Jurkat, Clone E6-1 (cell line): ENCODE data around the gene SLC35A5.

Experiments
- DNase-seq: peaks from one replicate; pipeline ENCODE4 v3.0.0-alpha.2; 2011; ENCODE audit warnings: low read depth, low spot score
- H3K4me3 ChIP-seq: 2 replicates; pipeline ENCODE4 v1.5.1; 2011; ENCODE audit warnings: mild to moderate bottlenecking, low read length, control low read depth, moderate library complexity

The SLC35A5 gene

GRCh38 chr3:112615989-112616731 lies 54.3 kb downstream of the SLC35A5 start:
- DNase-seq = no peak
- no peak overlapping the region for H3K4me3 ChIP-seq

- no peak for DNase-seq
- H3K4me3 ChIP-seq = no peak overlapping the region
These were observed 55.4 kb downstream of the SLC35A5 start for GRCh38 chr3:112617285-112617684.

- DNase-seq = no peak
- no peak overlapping the region for H3K4me3 ChIP-seq
These were observed 57.5 kb downstream of the SLC35A5 start for GRCh38 chr3:112619295-112619694.

- no peak for DNase-seq
- no peak overlapping the region for H3K4me3 ChIP-seq
These were observed 61.4 kb downstream of the SLC35A5 start for GRCh38 chr3:112623213-112623612.

- no peak overlapping the region for H3K4me3 ChIP-seq
- DNase-seq = no peak
These were observed 61.9 kb downstream of the SLC35A5 start for GRCh38 chr3:112623717-112624116.

- no peak overlapping the region for H3K4me3 ChIP-seq
- DNase-seq = no peak
These were observed 65.6 kb downstream of the SLC35A5 start for GRCh38 chr3:112627419-112627818.

GRCh38 chr3:112627919-112628466 lies 66.1 kb downstream of the SLC35A5 start:
- no peak overlapping the region for H3K4me3 ChIP-seq
- DNase-seq = no peak

- H3K4me3 ChIP-seq = no peak overlapping the region
- no peak for DNase-seq
These were observed 67.6 kb downstream of the SLC35A5 start for GRCh38 chr3:112629425-112629824.

GRCh38 chr3:112631257-112631656 lies 69.4 kb downstream of the SLC35A5 start:
- no peak overlapping the region for H3K4me3 ChIP-seq
- no peak for DNase-seq

- no peak for DNase-seq
- no peak overlapping the region for H3K4me3 ChIP-seq
These were observed 70.8 kb downstream of the SLC35A5 start for GRCh38 chr3:112632596-112632995.

- no peak overlapping the region for H3K4me3 ChIP-seq
- DNase-seq = no peak
These were observed 71.3 kb downstream of the SLC35A5 start for GRCh38 chr3:112633191-112633590.

- H3K4me3 ChIP-seq = no peak overlapping the region
These were observed 71.9 kb downstream of the SLC35A5 start for GRCh38 chr3:112633757-112634156.

GRCh38 chr3:112634786-112635541 lies 73.1 kb downstream of the SLC35A5 start:
- no peak overlapping the region for H3K4me3 ChIP-seq
- no peak for DNase-seq

More at GRCh38 chr3:112633757-112634156, 71.9 kb downstream of the SLC35A5 start:
- no peak for DNase-seq
